SKM-1 treated with dmso at 0.1 percent for 144 hours (cell line): ENCODE data around the gene KLF5.
"Not testable (repeated sequence)": the region's sequence is repeated elsewhere in the genome, so short reads cannot be mapped to it uniquely, and the experiment has no call there.

Experiments
- DNase-seq: peaks from one replicate; lab custom pipeline; 2025; ENCODE audit not compliant: unreplicated experiment; lab: John Stamatoyannopoulos, UW

KLF5 gene

DNA sequence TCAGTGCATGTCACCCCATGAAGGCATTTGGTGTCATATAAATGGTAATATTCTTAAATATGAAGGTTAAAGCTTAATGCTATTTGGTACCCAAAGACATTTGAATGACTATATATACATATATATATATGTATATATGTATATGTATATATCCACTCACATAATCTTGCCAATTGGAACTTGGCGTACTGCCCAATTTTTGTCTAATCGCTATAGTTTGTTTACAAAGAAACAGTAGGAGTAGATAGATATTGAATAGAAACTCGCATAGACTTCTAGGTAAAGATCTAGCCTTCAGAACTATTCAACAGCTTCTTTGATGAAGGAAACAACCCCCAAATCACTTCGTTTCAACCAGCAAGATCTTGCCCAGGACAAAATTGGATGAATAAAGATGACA lies 24.1 kb downstream of the KLF5 start:
- DNase-seq, result no peak

DNA sequence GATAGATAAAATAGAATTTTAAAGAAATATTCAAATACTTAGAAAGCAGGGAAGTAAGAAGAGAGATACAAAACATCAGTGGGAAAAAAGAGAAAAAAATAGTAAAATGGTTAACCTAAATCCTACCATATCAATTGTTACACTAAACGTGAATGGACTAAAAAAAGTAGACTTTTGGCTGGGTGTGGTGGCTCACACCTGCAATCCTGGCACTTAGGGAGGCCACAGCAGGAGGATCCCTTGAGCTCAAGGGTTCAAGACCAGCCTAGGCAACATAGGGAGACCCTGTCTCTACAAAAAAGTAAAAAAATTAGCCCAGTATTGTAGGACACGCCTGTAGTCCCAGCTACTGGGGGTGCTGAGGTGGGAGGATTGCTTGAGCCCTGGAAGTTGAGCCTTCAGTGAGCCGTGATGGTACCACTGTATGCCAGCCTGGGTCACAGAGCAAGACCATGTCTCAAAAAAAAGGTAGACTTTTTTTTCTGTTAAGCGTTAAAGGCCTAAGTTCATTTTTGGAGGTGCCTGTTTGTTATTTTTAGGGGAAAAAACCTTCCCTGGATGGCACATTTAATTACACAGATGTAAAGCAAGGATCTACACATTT lies 29.6 kb downstream of the KLF5 start:
- no peak for DNase-seq

DNA sequence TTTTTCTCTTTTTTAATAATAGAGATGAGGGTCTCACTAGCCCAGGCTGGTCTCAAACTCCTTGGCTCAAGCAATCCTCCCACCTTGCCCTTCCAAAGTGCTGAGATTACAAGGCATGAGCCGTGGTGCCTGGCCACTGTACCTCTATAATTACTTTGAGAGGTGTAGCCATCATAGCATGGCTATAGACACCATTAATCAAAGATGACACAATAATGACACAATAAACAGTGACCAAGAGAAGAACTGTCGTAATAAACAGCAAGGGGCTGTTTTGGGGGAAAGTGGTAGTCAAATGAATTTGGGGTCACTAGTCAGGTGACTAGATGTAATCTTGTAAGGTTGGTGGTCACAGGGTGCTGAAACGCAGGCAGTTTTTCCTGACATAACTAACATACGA lies 30.4 kb downstream of the KLF5 start:
- DNase-seq, result no peak

DNA sequence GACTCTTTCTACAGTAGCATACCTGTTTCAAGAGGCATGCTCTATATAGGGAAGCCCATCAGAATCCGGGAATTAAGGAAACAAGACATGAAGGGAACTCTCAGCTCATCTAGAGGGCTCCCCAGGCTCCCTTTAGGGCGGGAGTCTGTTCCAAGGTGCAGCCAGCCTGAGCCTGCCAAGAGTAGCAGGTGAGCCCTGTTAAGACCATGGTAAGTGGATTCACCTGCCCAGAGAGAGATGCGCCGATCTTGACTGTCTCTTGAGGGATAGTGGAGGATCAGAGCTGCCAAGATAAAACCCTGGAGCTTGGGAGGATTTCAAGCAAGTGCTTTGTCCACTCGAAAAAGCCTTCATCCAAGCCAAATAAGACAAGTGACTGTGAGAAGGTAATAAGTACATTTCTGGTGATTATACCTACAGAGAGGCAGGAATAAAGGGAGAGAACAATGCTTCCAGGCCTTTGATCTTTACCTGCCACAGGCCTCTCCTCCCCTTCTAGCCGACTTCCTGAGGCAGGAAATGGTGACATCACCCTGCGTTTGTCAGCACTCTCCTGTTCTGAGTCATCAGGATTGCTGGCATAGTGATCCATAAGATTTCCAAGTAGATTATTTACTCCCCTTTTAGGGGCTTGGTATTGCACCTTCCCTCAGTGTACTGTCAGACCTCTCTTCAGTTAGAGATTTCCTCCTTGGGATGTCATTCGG lies 31.5 kb downstream of the KLF5 start:
- DNase-seq, result no peak

DNA sequence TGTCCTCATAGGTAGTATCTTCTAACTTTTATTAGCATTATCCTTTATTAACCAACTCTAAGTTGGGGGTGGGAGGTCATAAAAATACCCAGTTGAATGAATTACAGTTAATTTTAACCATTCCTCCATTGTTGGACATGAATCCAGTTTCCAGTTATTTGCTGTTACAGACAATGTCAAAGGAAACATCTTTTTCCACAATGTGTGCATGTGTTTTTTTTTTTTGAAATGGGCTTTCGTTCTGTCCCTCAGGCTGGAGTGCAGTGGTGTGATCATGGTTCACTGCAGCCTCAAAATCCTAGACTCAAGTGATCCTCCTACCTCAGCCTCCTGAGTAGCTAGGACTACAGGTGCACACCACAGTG lies 32.0 kb downstream of the KLF5 start:
- no peak for DNase-seq

DNA sequence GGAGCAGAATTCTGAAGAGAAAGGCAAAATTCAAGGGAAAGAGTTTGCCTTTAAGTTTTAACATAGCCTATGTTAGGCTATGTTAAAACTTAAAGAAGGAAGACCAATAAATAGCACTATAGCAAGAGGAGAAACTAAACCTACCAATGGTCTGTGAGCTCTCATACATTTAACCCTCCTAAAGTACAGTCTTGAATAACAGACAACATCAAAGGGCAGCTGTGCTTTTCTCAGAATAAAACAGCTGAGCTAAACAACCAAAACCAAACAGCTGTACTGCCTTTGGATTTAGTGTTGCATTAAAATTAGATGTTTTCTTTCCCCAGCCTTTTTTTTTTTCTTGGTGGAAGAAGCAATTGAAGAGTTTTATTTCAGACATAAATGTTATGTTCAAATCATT lies 34.0 kb downstream of the KLF5 start:
- no peak for DNase-seq

DNA sequence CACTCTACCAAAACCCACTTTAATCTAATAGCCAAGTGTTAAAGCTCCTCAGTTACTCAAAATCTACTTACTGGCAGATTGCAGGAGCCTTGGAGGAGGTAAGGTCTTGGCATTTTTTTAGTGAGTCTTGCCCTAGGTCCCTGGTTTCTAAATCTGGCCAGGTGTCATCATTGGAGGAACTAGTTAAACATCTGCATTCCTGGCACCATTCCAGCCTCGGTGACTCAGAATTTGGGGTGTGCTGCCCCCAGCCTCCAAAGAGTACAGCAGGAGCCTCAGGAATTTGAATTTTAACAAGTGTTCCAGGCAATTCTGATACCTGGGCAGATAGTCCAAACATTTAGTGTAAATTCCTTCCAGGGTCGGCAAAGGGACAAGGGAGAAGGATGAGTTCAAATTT lies 37.4 kb downstream of the KLF5 start:
- DNase-seq, result no peak

DNA sequence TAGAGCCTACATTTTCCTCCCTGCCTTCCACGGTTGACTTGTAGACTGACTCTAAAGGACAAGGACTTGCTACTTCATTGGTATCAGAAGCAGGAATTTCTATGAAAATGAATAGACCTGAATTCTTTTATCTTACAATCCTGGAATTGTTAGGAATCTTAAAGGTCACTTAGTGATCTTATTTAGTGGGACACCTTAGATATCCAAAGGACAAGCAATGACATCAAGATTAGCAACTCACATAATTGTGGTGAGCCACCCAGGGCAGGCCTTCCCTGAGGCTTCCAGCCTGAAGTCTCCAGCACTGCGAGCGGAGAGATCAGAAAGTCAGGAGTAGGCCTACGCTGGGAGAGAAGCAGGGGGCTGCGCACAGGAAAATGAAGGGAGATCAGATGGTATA lies 37.8 kb downstream of the KLF5 start:
- DNase-seq, result no peak

DNA sequence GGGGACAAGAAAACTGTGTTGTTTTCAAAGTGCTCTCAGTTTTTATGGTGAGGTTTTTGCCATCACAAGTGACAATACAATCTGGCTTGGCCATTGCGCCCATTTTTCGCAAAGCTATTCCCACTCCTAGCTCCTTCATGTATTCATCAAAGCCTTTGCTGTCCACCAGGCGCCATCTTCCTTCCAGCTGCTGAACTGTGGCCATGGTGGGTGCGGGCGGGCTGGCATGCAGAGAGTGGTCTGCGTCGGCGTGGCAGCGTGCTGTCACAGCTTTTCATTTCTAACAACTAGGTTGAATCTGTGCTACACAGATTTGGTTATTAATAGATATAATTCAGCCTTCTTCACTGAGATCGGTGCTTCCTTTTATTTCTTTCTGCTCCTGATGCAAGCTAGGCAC lies 42.0 kb downstream of the KLF5 start:
- not testable (repeated sequence) for DNase-seq

DNA sequence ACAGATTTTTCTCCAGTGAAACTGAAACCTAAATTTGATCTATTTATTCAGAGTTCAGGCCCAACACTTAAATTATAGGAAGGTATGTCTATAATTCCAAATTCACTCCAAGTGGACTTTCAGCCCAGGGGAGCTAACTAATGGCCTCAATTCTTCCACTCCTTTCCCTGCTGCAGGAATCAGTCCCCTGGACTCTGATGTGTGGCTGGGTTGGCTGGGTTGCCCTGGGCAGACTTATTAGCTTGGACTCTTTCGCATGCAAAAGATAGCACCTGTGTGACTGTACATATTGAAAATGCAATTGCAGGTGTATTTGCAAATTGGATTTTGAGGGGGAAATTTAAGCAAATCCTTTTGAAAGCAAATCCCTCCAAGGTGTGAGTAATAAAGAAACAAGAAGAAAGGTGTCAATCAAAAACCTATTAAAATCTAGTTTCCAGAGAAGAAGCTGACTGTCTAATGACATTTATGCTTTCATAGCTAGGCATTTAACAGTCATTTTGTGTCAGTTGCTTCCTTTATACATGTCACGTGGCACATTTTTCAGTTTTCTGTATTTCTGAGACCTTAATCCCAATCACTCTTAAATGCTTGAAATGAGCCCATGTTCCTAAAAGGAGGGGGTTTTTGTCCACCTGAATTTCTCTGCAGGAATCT lies 42.7 kb downstream of the KLF5 start:
- no peak for DNase-seq

DNA sequence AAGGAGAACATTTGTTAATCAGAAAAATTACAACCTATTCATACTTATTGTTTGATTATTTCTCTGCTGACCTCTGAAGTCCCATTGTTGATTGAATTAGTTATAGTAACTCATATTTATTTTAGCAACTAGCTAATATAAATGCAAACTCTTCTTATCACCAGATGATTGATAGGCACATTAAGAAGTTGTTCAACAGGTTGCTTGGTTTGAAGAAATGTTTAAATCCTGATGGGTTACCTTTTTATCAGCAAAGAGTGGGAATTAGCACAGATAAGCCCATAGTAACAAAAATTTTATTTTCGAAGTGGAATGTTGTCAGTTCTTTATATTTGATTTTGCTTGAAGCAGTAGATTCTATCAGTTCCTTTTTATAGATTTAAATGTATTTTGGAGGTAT lies 44.4 kb downstream of the KLF5 start:
- DNase-seq, result no peak

DNA sequence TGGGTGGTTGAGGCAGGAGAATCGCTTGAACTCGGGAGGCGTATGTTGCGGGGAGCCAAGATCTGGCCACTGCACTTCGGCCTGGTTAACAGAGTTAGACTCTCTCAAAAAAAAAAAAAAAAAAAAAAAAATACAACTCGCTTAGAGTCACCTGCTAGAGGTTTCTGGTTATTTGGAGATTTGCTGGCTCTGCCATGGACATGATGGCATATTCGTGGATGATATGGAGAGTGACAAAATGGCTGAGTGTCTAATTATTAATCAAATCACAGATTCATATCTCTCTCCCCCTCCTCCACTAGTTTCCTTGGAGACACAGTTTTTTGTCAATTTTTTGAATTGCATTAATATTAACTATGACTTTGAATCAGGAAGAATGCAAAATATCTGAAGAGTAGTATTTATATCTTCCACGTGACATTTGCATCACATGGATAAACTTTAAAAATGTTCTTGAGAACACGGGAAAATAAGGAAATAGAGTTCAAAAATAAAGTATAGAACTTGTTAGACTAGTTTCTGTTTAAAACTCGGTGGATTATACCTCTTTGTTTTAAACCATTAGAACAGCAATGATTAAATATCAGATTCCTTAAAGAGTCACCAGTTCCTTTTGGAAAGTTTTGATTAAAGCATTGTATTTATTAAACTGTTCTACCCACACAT lies 47.8 kb downstream of the KLF5 start:
- no peak for DNase-seq

DNA sequence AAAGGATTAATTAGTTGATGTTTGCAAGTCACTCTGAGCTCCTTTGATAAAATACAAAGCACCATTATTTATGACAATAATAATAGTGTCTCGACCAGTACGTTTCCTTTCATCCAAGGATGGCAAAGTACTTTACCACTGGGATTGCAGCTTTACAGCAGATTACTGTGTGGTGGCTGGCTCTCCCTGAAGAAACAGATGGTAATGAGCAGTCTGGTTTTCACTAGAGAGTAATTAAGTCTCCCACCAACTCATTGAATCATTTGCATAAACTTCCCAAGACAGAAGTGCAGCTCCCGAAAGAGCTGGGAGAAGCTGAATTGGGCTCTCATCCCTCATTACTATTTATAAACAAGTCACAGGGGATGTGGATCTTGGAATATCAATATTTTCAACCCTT lies 48.7 kb downstream of the KLF5 start:
- no peak for DNase-seq

DNA sequence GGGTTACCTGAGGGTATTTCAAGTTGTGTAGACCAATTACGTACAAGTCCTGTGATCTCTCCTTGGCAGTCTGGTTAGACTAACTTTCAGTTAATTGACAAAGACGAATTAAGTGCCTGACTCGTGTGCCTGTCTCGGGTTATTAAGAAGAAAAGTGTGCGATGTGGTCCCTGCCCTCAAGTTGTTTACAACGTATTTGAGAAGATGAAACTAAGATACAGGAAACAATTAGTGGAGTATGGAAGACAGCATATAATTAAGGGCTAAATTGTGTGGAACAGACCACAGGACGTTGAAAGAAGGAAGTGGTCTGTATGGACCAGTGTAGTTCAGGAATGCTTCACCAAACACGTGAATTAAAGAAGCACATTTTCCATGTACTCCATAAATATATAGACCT lies 49.2 kb downstream of the KLF5 start:
- DNase-seq, result no peak

DNA sequence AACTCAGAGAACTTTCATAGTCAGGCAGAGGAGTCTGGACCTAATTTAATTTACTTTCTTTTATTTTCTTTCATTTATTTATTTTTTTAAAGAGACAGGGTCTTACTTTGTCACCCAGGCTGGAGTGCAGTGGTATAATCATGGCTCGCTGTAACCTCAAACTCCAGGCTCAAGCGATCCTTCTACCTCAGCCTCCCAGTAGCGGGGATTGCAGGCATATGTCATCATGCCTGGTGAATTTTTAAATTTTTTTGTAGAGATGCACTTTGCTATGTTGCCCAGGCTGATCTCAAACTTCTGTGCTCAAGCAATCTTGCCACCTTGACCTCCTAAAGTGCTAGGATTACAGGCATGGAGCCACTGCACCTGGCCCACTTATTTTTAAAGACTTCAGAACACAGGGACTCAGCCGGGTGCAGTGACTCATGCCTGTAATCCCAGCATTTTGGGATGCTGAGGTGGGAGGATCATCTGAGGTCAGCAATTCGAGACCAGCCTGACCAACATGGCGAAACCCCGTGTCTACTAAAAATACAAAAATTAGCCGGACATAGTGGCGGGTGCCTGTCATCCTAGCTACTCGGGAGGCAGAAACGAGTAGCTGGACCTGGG lies 50.6 kb downstream of the KLF5 start:
- no peak for DNase-seq

DNA sequence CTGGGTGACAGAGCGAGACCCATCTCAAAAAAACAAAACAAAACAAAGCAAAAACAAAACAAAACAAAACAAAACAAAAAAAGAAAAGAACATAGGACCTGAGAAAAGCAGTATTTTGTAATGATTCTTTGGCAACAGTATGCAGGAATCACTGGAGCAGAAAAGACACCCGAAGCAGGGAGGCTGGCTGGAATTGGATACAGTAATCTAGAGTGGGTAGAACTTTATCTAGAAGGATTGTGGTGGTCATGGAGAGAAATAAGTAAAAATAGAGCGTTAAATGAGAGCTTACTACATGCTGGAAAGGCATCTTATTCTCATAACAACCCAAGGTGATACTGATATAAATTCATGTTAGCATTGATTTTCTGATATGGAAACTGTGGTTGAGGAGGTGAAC lies 51.2 kb downstream of the KLF5 start:
- no peak for DNase-seq

DNA sequence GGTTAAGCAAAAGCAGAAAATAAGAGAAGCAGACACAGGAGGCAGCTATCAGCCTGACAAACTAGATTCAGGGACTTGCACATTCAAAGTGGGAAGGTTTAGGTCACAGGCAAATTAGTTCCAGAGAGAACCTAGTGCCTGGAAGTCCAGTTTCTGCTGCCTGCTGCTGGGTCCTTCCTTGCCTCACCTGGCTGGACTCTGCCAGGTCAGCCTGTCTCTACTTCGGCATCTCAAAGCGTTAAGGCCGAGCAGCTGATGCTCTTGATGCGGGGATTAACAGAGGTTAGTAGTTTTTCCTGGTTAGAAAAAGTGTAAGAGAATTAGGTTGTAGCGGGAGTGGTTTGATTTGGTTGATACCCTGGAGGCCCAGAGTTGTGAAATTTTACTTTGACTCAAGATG lies 52.0 kb downstream of the KLF5 start:
- DNase-seq, result no peak

DNA sequence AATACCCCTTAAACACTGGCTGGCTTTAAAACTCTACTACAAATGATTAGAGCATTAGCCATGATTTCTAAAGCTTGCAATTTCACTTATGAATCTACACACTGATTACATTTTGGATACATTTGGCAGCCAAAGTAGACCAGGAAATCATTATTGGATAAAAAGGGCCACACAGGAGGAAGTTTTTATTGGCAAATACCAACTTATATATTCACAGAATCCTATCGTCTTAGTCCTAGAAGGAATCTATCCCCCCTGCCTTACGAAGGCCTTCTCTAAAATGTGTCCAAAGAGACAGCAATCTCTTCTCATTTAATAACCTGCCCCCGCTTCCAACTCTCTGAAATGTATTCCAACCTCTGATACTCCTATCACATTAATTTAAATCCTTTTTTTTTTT lies 52.5 kb downstream of the KLF5 start:
- no peak for DNase-seq

DNA sequence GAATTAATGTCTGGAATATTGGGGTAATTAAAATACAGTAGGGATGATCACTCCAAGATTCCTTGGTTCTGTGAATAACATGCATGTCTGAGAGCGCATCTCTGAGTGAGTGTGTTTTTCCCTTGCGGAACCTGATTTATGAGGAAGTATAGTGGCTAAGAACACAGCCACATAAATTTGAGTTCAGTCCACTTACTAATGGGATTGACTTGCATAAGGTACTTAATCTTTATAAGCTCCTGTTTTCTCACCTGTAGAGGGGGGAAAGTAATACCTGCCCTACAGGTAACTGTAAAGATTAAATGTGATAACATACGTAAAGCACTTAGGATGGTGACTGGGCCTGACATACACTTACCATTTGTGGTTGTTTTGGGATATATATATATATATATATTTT lies 60.8 kb downstream of the KLF5 start:
- peak; percentile 23 for DNase-seq
